HG03342 (cell line): ENCODE measurements around the gene ABHD17B.

Experiments used
- ATAC-seq: cut with Tn5 transposase; IDR thresholded peaks from one replicate; pipeline ENCODE4 v1.9.1; 2021; ENCODE audit warnings: mild to moderate bottlenecking, moderate library complexity; ENCODE audit not compliant: unreplicated experiment

ABHD17B gene

DNA sequence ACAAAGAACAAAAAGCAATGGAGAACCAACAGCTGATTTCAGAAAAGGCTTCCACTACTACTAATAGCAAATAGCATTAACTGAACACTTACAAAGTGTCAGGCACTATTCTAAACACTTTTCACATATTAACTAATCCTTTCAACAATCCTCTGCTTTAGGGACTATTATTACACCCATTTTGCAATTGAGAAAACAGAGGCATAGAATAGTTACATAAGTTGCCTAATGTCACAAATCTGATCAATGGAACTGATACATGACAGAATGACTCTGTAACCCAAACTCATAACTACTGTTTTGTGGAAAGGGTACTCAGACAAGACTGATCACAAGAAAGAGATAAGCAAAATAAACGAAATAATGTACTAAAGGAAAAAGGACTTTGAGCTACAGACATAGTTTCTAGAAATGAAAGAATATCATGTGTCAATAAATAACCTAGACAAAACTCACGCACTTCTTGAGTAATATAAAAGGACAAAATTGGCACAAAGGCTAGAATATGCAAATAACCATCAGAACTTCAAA is 31.3 kb downstream of the ABHD17B start:
- ATAC-seq: no peak

DNA sequence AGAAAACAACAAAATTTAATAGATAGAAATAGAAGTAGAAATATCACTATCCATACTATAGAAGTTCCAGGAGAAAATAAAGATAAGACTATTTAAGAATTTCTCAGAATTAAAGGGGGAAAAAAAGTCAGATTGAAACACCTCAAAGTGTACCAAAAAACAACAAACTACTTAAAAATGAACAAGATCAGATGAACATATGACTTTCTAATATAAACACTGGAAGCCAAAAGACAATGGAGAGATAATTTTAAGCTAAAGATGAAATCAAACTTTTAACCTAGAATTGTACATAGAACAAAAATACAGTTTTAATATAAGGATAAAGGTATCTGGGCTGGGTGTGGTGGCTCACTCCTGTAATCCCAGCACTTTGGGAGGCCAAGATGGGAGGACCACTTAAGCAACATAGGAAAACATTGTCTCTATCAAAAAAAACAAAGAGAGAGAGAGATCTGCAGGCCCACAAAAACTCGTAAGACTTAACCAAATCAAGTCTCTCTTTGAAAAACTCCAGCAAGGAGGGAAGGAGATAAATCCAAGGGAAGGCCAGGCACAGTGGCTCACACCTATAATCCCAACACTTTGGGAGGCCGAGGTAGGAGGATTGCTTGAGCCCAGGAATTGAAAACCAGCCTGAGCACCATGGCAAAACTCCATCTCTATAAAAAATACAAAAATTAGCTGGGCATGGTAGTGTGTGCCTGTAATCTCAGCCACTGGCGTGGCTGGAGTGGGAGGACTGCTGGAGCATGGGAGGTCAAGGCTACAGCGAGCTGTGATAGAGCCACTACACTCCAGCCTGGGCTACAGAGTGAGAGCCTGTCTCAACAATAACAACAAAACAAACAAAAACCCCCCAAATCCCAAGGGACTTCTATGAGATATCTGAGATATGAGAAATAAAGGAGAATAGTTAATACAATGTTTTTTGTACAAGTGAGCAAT is 32.4 kb downstream of the ABHD17B start:
- ATAC-seq: no peak

DNA sequence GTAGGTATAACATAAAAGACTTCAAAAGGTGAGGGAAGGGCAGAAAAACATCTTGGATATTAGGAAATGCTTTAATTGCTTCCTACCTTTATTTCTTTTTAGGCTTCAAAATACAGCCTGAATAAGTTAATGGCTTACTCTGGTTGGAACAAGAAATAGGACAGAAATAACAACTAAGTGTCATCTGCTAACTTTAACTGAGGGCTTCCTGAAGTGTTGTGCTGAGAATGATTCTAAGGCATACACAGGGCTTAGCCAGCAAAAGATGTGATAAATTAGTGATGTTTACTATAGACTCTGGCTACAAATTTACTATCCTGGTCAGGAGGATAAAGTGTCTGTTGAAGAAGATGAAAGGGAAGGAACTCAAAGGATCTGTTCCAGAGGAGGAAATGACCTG is 34.2 kb downstream of the ABHD17B start:
- ATAC-seq: no peak

DNA sequence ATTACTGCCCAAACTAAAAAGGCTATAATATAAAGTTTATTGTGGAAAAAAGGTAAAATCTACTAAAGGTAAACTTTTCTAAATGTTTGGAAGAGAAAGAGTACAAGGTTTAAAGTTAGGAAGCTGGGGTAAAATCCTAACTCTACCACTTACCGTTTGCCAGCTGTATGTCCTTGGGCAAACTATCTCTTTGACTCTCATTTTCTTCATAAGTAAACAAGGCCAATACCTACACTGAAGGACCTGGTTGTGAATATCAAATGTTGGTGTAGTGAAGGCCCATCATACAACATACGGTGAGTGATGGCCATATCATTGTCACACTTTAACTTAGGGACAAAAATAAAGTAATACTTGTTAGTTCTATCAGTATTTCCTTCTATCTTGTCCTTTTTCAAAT is 34.9 kb downstream of the ABHD17B start:
- no peak for ATAC-seq

DNA sequence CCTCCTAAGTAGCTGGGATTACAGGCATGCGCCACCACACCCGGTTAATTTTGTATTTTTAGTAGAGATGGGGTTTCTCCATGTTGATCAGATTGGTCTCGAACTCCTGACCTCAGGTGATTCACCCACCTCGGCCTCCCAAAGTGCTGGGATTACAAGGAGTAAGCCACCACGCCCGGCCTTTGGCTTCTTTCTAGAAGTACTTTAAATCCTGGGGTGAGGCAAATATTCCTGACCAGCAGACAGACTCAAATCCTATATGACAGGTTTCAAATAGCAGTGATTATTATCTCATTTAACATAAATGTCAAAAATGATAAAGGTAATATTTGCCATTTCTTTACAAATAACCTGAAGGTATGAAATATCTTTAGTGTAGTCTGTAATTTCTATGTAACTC is 35.6 kb downstream of the ABHD17B start:
- no peak for ATAC-seq

DNA sequence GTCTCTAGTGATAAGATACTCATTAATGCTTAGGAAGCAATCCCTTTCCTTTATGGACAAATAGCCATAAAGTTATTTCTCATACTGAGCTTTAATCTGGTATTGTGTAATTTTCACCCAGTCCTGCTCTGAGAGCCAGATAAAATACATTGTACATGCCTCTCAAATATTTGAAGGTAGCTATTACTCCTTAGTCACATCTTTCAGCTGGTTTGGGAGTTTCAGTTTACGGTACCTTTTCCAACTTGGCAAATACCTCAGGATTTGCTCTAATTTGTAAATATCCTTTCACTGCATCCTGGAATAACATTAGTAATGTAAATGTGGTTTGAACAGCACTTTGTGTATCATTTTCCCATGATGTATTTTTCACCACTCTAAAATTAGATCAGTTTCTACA is 47.4 kb downstream of the ABHD17B start:
- ATAC-seq: no peak

DNA sequence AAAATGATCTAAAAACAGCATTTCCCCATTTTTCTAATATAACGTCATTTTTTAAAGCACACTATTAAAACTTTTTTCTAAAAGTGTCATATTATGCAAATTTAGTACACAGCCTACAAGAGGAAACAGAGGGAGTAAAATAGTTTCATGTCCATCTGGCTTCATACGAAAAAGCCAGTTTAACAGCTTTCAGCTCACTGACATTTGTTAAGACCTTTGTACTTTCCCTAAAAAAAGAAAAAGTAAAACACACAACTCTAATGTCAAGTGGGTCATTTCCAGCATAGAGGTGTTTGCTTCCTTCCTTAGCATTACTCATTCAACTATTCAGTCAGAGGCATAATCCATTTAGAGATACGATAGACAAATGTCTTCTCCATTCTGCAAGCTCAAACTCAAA is 49.4 kb downstream of the ABHD17B start:
- no peak for ATAC-seq

DNA sequence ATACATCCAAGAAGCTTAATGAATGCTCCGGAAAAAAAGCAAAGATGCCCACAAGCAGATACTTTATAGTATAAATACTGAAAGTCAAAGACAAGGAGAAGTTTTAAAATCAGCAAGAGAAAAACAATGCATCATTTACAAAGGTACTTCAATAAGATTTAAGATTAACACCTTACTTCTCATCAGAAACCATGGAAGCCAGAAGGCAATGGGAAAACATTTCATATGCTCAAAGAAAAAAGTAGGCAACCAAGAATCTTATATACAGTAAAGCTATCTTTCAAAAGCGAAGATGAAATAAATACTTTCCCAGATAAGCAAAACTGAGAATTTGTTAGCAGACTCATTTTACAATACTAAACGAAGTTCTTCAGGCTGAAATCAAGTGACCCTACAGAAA is 51.1 kb downstream of the ABHD17B start:
- ATAC-seq: no peak

DNA sequence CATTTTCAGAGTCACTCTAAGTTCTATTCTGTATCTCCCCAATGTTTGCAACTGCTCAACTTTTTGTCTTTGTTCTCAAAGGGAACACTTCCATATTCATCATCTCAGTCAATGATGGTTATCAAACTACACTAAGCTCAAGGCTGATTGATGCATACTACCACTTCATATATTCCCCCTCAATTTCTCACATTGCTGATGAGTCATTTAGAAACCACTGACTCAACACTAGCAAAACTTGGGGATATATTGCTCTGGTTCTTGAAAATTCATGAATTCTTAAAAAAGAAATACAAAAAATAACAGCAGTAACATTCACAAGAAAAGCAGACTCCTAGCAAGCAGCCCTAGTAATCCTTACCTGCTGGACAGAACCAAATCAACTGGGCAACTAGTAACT is 52.2 kb downstream of the ABHD17B start:
- peak; percentile 89 for ATAC-seq

DNA sequence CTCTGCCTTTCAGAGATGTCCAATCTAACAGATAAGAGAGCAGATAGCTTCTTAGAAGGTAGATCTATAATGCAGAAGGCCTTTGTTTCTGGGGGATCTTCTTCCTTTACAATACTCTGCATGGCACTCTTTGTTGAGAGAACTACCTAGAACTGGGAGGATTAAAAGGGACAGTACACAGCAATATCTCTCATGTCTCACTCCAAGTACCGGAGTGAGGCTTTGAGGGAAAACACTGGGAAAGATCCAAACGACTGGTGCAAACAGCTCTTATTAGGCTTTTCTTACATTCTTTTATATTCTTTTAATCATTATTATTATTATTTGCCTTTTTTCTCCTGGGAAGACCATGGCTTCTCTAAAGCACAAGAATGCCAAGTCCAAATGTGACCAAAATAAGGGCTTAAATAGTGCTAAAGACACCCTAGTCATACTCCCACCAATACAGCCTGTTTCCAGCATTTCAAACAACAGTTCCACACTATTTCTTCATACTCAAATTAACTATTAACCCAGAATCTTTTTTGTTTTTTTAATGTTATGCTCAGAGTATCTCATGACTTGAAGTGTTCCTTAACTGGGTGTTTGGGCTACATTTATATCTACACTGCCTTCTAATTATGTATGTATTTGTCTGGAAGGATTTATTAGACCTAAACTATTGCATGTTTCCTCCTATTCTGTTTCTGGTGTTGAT is 52.7 kb downstream of the ABHD17B start:
- peak; percentile 13 for ATAC-seq

DNA sequence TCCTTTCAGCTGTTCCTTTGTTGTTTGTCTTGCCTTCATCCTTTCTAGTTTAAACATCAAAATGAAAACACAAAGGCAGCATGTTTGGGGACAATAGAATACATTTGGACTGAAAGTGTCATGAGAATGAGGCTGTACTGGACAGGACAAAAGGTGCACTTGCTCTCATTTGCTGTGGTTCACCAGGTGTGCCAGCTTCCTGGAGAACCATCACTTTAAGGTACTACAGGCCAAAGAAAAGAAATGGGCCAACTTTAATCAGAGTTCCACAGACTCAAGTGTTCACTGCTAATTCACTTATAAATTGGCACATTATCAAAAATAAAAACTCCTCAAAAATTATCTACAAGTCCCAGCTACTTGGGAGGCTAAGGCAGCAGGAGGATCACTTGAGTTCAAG is 53.8 kb downstream of the ABHD17B start:
- no peak for ATAC-seq

DNA sequence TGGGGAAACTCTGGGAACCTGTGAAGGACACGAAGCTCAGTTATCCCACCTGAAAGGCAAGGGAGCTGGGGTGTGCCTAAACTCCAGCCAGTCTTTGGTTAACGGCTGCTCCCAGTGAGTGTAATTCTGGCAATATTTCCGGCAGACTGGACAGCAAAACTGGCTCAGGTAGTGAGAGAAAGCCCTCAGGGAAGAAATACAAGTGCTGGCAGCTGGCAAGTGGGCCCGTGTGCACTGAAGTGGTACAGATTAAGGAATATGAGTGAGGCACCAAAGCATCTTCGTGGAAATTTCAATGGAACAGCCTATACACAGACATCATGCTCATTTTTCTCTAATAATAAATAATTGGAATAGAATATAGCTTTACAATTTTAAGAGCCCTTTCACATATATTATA is 56.2 kb downstream of the ABHD17B start:
- no peak for ATAC-seq

DNA sequence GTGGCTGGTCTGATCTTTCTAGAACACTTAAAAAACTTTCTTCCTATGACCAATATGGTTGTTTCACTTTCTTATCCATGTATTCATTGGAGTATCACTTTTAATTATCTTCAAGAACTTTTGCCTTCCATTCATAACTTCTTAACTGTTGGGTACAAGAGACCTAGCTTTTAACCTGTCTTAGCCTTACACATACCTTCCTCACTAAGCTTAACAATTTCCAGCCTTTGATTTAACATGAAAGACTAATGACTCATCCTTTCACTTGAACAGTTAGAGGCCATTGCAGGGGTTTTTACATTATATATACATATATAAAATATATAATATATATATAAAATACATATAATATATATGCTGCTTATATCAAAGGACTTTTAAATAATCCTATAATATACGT is 57.9 kb downstream of the ABHD17B start:
- no peak for ATAC-seq

DNA sequence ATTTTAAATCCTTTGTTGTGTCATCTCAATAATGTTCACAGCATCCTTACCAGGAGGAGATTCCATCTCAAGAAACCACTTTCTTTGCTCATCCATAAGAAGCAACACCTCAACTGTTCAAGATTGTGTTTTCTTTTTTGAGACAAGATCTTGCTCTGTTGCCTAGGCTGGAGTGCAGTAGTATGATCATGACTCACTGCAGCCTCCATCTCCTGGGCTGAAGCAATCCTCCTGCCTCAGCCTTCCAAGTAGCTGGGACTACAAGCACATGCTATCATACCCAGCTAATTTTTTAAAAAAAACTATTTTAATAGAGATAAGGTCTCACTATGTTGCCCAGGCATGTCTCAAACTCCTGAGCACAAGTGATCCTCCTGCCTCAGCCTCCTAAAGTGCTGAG is 60.0 kb downstream of the ABHD17B start:
- no peak for ATAC-seq

DNA sequence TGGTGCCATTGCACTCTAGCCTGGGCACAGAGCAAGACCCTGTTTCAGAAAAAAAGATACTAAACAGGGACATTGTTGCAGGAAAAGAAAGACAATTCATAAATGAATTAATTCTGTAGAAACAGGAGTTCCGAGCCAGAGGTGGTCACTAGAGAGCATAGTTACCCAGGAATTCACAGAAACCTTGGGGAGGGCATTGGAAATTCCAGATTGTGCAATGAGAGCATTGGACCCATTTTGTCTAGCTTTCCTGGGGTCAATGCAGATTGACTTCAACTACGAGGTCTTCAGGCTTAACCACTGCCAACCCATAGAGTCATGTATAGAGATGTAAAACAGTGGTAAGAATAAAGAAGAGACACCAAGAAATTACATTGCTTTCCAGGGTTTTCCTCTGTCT is 63.1 kb downstream of the ABHD17B start:
- ATAC-seq: no peak

DNA sequence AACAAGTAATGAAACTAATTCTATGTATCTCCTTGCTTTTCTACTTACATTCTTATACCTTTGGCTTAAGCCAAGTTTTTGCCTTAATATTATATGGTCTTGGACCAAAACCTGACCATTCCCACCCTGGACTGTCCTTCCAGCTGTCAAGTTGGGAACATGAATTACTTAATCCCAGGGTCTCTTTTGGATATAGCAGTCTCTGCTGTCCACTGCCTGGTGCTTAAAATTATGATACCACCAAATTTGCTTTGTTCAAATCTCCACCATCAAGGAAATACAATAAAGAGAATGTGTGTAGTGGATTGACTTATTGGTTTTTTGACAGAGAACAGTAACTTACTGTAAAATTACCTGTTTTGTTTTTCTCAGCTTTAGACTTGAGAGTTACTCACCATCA is 66.2 kb downstream of the ABHD17B start:
- no peak for ATAC-seq

DNA sequence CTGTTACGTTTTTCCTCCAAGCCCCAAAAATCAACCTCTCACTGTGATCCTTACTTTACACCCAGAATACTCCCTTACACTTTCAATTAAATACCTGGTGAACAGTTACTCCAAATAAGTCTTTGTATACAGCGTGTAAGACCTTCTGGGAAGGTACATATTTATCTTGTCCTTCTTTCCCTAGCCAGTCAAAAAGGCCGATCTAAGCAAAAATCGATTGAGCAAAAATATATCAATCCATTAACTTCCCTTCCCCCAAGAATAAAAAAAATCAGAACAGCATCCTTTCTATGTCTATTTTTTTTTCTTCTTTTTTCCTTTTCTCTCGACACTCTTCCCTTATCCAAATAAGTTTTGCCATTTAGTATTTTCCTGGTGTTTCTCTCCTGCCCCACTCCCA is 71.3 kb downstream of the ABHD17B start:
- ATAC-seq: no peak

DNA sequence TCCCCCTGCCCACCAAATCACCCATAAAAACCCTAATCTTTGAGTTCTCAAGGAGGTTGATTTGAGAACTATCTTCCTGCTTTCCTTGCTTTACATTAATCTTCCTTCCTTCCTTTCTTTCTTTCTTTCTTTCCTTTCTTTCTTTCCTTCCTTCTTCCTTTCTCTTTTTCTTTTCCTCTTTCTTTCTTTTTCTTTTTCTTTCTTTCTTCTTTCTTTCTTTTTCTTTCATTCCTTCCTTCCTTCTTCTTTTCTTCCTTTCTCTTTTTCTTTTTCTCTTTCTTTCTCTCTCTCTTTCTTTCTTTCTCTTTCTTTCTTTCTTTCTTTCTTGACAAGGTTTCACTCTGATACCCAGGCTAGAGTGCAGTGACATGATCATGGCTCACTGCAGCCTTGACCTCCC is 75.4 kb downstream of the ABHD17B start:
- ATAC-seq: no peak

DNA sequence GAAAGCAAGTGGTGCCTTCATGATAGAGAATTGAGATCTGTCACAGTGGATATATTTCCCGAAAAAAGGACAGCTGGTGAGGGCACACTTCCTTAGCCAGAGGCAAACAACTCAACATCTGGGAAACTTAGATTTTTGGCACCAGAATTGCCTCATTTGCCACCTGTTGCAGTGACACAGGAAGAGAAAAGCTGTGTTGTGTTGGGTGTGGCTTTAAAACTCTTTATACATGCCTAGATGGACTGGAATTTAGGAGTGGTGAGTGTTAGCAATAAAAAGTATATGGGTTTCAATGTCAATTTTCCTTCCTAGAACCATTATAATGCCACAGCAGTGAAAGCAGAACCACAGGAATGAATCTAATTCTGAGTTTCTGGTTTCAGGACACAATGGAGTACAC is 80.1 kb downstream of the ABHD17B start:
- ATAC-seq: no peak

DNA sequence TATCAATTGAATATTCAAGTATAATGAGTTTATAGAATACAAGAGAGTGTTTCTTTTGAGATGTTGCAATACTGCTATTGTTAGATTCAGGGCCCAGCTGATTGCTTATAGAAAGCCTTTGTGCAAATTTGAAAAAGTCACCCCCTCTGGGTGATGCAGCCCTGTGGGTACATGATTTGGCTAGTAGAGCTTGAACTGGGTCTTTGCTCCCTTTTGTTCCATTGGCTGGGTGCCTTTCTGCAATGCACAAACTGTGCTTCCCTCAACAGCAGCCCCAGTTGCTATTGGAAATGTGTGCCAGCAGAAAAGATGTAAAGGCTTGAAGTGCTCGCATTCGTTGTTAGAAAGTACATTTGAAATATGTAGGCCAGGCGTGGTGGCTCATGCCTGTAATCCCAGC is 80.8 kb downstream of the ABHD17B start:
- ATAC-seq: no peak

DNA sequence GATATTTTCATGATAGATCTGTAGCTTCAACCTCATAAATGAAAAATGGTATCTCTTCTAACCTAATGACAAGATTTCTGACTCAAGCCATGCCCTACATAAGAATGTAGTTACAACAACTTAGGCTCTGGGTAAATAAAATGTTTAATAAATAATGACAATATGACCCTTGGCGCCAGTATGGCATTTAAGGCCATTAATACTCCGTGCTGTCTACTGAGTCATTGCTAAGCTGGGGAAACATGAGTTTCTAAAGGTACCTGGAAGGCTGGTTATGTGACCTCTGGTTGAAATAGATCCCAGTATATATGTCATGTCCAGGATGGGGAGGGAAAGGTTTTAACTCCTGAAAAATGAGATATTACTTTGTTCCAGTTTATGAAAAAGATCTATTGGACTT is 84.7 kb downstream of the ABHD17B start:
- ATAC-seq: no peak

DNA sequence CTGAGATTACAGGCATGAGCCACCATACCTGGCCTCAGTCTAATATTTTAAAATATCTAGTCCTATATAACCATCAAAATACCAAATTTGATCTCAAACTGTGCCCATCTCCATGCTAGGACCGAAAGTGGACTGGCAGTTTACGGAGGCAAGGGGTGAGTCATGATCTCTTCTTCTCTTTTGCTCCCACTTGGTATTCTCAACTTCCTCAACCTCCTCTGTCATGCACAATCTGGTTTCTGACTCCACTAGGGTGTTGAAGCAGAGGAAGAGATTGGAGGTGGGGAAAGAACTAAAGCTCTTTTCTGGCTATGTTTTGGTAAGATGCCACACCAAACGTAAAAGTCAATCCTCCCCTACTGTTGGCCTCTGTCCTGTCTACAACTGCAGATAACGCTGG is 86.7 kb downstream of the ABHD17B start:
- ATAC-seq: no peak
